GM12891 (cell line): ENCODE data around the gene SGSM1.
"Not testable (repeated sequence)": the region's sequence is repeated elsewhere in the genome, so short reads cannot be mapped to it uniquely, and the experiment has no call there.

Source experiments
- POLR2A ChIP-seq: IDR thresholded peaks from 2 replicates; pipeline ENCODE4 v1.6.1; 2011; ENCODE audit warnings: low read depth, low read length, control low read depth
- POLR2AphosphoS5 ChIP-seq: IDR thresholded peaks from 2 replicates; pipeline ENCODE4 v1.6.1; 2011; ENCODE audit warnings: low read depth, low read length, control low read depth
- SPI1 ChIP-seq: IDR thresholded peaks from 2 replicates; pipeline ENCODE4 v1.6.1; 2011; ENCODE audit warnings: low read depth, low read length, control low read depth

DNA sequence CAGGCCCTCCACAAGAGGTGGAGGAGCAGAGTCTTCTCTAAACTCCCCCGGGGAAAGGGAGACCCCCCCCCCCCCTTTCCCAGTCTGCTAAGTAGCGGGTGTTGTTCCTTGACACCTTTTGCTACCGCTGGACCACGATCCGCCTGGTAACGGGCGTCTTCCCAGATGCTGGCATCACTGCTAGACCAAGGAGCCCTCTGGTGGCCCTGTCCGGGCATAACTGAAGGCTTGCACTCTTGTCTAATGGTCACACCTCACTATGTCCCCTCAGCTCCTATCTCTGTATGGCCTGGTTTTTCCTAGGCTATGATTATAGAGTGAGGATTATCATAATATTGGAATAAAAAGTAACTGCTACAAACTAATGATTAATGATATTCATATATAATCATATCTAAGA is 31.5 kb downstream of the SGSM1 start:
- not testable (repeated sequence) for TF ChIP-seq POLR2AphosphoS5, POLR2A, SPI1
